HepG2 (cell line): ENCODE data around the gene COPS6. TPM values are rescaled to one million over a fixed set of nuclear protein-coding genes. Genes with fewer than 3 reads are reported as not detected.

Experiments
- AKNA ChIP-seq: sonication (generic); formaldehyde crosslinking; IDR thresholded peaks from 2 replicates; pipeline ENCODE4 v1.4.0; 2020; ENCODE audit warnings: missing genetic modification reagents, borderline replicate concordance
- ATF1 ChIP-seq: IDR thresholded peaks from 2 replicates; pipeline ENCODE4 v1.6.1; 2016; ENCODE audit warnings: mild to moderate bottlenecking, control low read depth
- FOXK1 ChIP-seq: sonication (generic); formaldehyde crosslinking; IDR thresholded peaks from 2 replicates; pipeline ENCODE4 v1.4.0; 2020; ENCODE audit warnings: low read depth, missing genetic modification reagents, borderline replicate concordance
- FOXP4 ChIP-seq: sonication (generic); formaldehyde crosslinking; IDR thresholded peaks from 2 replicates; pipeline ENCODE4 v1.4.0; 2020; ENCODE audit warnings: missing genetic modification reagents
- ISX ChIP-seq: sonication (generic); formaldehyde crosslinking; conservative IDR thresholded peaks from 2 replicates; pipeline ENCODE4 v1.5.0; 2020; ENCODE audit warnings: missing genetic modification reagents
- POLR2G ChIP-seq: fragments of 200-400 bp; formaldehyde crosslinking; IDR thresholded peaks from 2 replicates; pipeline ENCODE4 v1.6.1; 2018; ENCODE audit warnings: mild to moderate bottlenecking, low read depth, low read length, moderate library complexity
- RNF219 ChIP-seq: sonication (generic); formaldehyde crosslinking; IDR thresholded peaks from 2 replicates; pipeline ENCODE4 v1.5.0; 2020; ENCODE audit warnings: mild to moderate bottlenecking, missing genetic modification reagents
- SAP130 ChIP-seq: IDR thresholded peaks from 2 replicates; pipeline ENCODE4 v1.6.1; 2016; ENCODE audit warnings: low read depth
- SOX13 ChIP-seq, 3 experiments: fragments of 450-650 bp in 1 of 3; sonication (generic) in 1 of 3; formaldehyde crosslinking in 1 of 3; IDR thresholded peaks in 2 of 3; conservative IDR thresholded peaks in 1 of 3; 2 replicates each; pipeline versions ENCODE4 v1.5.0 to v1.6.1; 2016 to 2020; ENCODE audit warnings: antibody characterized with exemption in 1 of 3, mild to moderate bottlenecking in 1 of 3, missing compliant biosample characterization in 1 of 3, missing genetic modification reagents in 1 of 3, moderate library complexity in 1 of 3
- SOX5 ChIP-seq: IDR thresholded peaks from 2 replicates; pipeline ENCODE4 v1.6.1; 2016; ENCODE audit warnings: borderline replicate concordance
- ZFP36L2 ChIP-seq: sonication (generic); formaldehyde crosslinking; IDR thresholded peaks from 2 replicates; pipeline ENCODE4 v1.4.0; 2020; ENCODE audit warnings: missing genetic modification reagents
- ZNF230 ChIP-seq: sonication (generic); formaldehyde crosslinking; IDR thresholded peaks from 2 replicates; pipeline ENCODE4 v1.4.0; 2020; ENCODE audit warnings: mild to moderate bottlenecking, missing genetic modification reagents
- ZNF232 ChIP-seq: sonication (generic); formaldehyde crosslinking; IDR thresholded peaks from 2 replicates; pipeline ENCODE4 v1.4.0; 2020; ENCODE audit warnings: missing genetic modification reagents, borderline replicate concordance
- ZNF367 ChIP-seq: sonication (generic); formaldehyde crosslinking; IDR thresholded peaks from 2 replicates; pipeline ENCODE4 v1.4.0; 2020; ENCODE audit warnings: missing genetic modification reagents, borderline replicate concordance
- ZNF562 ChIP-seq: sonication (generic); formaldehyde crosslinking; IDR thresholded peaks from 2 replicates; pipeline ENCODE4 v1.8.0; 2022; ENCODE audit warnings: missing genetic modification reagents, borderline replicate concordance
- ZNF607 ChIP-seq: sonication (generic); formaldehyde crosslinking; IDR thresholded peaks from 2 replicates; pipeline ENCODE4 v1.5.1; 2020; ENCODE audit warnings: missing genetic modification reagents, mild to moderate bottlenecking, borderline replicate concordance
- ZSCAN21 ChIP-seq: sonication (generic); formaldehyde crosslinking; IDR thresholded peaks from 2 replicates; pipeline ENCODE4 v1.8.0; 2022; ENCODE audit warnings: mild to moderate bottlenecking, missing genetic modification reagents, moderate library complexity, borderline replicate concordance
- polyA plus RNA-seq, 8 experiments: library from polyadenylated mRNA; depleted of rRNA in 3 of 8; stranded (reverse) in 7 of 8; unstranded in 1 of 8; fragments of >200 nt; fragmentation: Illumina TruSeq in 4 of 8; extraction: Trizol in 4 of 8; gene quantifications; 2 replicates each; pipeline versions ENCODE4 v1.2.1 to v1.2.3, GENCODE V29; 2011 to 2016; ENCODE audit warnings: low read depth in 4 of 8, missing spikeins in 1 of 8, mixed read lengths in 1 of 8; ENCODE audit not compliant: insufficient read depth in 1 of 8
- total RNA-seq, 5 experiments: library from RNA; depleted of rRNA; stranded (reverse); fragments of >200 nt; fragmentation: Illumina TruSeq; extraction: Trizol; gene quantifications; 2 replicates each; pipeline ENCODE4 v1.2.3, GENCODE V29; 2016; ENCODE audit warnings: low read depth in 1 of 5
- TF ChIP-seq, protein P1 (sequence below): IDR thresholded peaks from 2 replicates; pipeline ENCODE4 v1.6.1; 2016

The COPS6 gene
- total and polyA plus RNA-seq, 2 of the 13 experiments (the other 11 are each of a cell fraction or from before 2014, with no cell fraction given), result 33.4 to 117 TPM

DNA sequence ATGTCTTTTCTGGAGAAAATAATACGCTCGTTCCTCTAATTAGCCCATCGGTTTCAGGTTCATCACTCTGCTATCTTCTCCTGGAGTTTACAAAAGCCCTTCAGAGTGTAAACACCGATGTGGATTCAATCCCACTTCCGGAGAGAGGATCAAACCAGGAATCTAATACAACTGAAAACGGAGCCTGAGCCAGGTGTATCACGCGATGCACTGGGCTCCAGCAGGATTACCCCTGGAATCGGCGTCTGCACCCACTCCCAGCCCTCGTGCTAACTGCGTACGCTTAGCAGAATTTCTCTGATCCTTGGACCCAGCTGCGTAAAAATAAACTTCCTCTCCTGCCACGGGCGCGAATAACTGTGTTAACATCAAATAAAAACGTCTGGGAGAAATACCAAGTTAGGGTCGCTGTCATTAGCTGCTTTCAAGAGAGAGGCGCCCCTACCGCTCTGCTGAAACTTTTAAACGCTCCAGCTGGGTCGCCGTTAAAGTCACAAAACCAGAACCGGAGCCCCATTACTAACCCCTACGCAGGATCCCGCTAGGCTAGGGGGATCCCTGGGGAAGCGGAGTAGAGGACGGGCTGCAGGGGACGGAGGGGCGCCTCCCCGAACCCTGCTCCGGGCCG, 7.7 kb upstream of the COPS6 start (continued):
- TF ChIP-seq AKNA (0 out of 2 replicates have a peak, but pooled peaks have one; percentile 20), ATF1 (CRISPR knock-in tag) (0 out of 2 replicates have a peak, but pooled peaks have one; percentile 0), POLR2G (peak; percentile 67), ZNF232 (CRISPR knock-in tag) (peak; percentile 66; the same call in 1 of the 2 replicates), ZSCAN21 (CRISPR knock-in tag) (no peak), ISX (CRISPR knock-in tag) (peak; percentile 21; the same call in 1 of the 2 replicates), ZNF367 (CRISPR knock-in tag) (peak; percentile 77; the same call in 1 of the 2 replicates), FOXK1 (CRISPR knock-in tag) (peak; percentile 36; the same call in 1 of the 2 replicates), SAP130 (CRISPR knock-in tag) (peak; percentile 44; the same call in 1 of the 2 replicates), ZFP36L2 (CRISPR knock-in tag) (no peak), ZNF562 (no peak), FOXP4 (CRISPR knock-in tag) (peak; percentile 10; the same call in 1 of the 2 replicates), RNF219 (CRISPR knock-in tag) (no peak), SOX5 (CRISPR knock-in tag) (peak; percentile 19; the same call in 1 of the 2 replicates), ZNF230 (CRISPR knock-in tag) (0 out of 2 replicates have a peak, but pooled peaks have one; percentile 25), ZNF607 (CRISPR knock-in tag) (peak; percentile 45; the same call in 1 of the 2 replicates), SOX13 (IDR thresholded peaks at IDR 0.05) (no peak), SOX13 (CRISPR knock-in tag; conservative IDR thresholded peaks at IDR 0.05 in 1 of 2, IDR thresholded peaks at IDR 0.05 in 1 of 2) (peak in 1 of 2 experiments; percentile 14; a peak in 1 of 4 replicates)
- TF ChIP-seq, protein P1, sequence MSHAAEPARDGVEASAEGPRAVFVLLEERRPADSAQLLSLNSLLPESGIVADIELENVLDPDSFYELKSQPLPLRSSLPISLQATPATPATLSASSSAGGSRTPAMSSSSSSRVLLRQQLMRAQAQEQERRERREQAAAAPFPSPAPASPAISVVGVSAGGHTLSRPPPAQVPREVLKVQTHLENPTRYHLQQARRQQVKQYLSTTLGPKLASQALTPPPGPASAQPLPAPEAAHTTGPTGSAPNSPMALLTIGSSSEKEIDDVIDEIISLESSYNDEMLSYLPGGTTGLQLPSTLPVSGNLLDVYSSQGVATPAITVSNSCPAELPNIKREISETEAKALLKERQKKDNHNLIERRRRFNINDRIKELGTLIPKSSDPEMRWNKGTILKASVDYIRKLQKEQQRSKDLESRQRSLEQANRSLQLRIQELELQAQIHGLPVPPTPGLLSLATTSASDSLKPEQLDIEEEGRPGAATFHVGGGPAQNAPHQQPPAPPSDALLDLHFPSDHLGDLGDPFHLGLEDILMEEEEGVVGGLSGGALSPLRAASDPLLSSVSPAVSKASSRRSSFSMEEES, result no peak
